Heart left ventricle (tissue), 13 donors: Measurements from ENCODE around the gene C2orf49.

ENCODE experiments used
- CTCF ChIP-seq, 12 donors: fragments of 200-600 bp; sonication (generic) in 4 of 12; IDR thresholded peaks; one replicate each; pipeline versions ENCODE4 v1.5.0 to v1.8.0; 2018 to 2022; ENCODE audit warnings: antibody characterized with exemption in 12 of 12, mild to moderate bottlenecking in 5 of 12
- POLR2A ChIP-seq, 2 donors: fragments of 450-650 bp; IDR thresholded peaks; one replicate each; pipeline ENCODE4 v1.6.1; 2017; ENCODE audit warnings: antibody characterized with exemption in 2 of 2, mild to moderate bottlenecking in 2 of 2, moderate library complexity in 2 of 2
- donor health status: ischemic (EF 13 %, LVEDD 7.1; RV severe dilation, severe dysfunction).
- donor health status: DM: no; HTN: yes; CAD: no.
- donor health status: DM: no; HTN: no; CAD: no.
- donor health status: ischemic (EF 25% LVEDD 6.9; RV normal size, moderate dysfunction).
- donor health status: ischemic (EF 25% LVEDD 5.7; RV mildly dilated, moderate dysfunction).
- donor health status: ischemic (EF 35%, LVEDD 5.7; RV mildly dilated, moderate dysfunction).
- donor health status: nonischemic (EF 11% LVEDD 7.7; RV severe dilation, severe dysfunction).
- donor health status: DM: yes; HTN: yes; CAD: no.
- donor health status: PGD.
- donor health status: ischemic (EF 29% LVEDD 5.4; RV normal size, mild dysfunction).
- donor health status: nonischemic (EF 23%, LVEDD 6.1; RV moderate dilation, normal function).

GRCh38 chr2:105324732-105325131, 12.6 kb upstream of the C2orf49 start:
- TF ChIP-seq CTCF (IDR thresholded peaks at IDR 0.05): no peak
- TF ChIP-seq POLR2A (IDR thresholded peaks at IDR 0.05): no peak
